SK-N-MC (cell line): ENCODE data around the gene SHB.

ENCODE experiments used
- DNase-seq: peaks from one replicate; pipeline ENCODE4 v3.0.0-alpha.2; 2011; ENCODE audit warnings: low read depth, low spot score
- H3K27ac ChIP-seq: fragments of 200-600 bp; sonication (generic); 2 replicates; pipeline ENCODE4 v1.5.1; 2016; ENCODE audit warnings: mixed run types
- H3K36me3 ChIP-seq: fragments of 200-600 bp; sonication (generic); 2 replicates; pipeline ENCODE4 v1.6.1; 2017; ENCODE audit warnings: antibody characterized with exemption, low read length, mixed read lengths; ENCODE audit not compliant: insufficient read depth
- H3K4me3 ChIP-seq: fragments of 200-600 bp; sonication (generic); 2 replicates; pipeline ENCODE4 v1.5.1; 2016
- H3K9ac ChIP-seq: fragments of 200-600 bp; sonication (generic); 2 replicates; pipeline ENCODE4 v1.8.0; 2017; ENCODE audit warnings: mixed run types, mixed read lengths; ENCODE audit not compliant: insufficient read length
- H3K9me3 ChIP-seq: fragments of 200-600 bp; sonication (generic); 2 replicates; pipeline ENCODE4 v1.6.1; 2017; ENCODE audit warnings: low read depth, mild to moderate bottlenecking, antibody characterized with exemption, low read length, moderate library complexity, mixed read lengths
- EZH2 ChIP-seq: fragments of 200-600 bp; sonication (generic); IDR thresholded peaks from one replicate; pipeline ENCODE4 v1.6.1; 2017; ENCODE audit warnings: antibody characterized with exemption
- FOXP2 ChIP-seq: optimal IDR thresholded peaks from 2 replicates; pipeline ENCODE3; 2011; ENCODE audit warnings: mild to moderate bottlenecking, moderate library complexity; ENCODE audit not compliant: insufficient read depth; ENCODE audit errors: extremely low read length, control extremely low read depth
- POLR2AphosphoS5 ChIP-seq: IDR thresholded peaks from 2 replicates; pipeline ENCODE4 v1.6.1; 2012; ENCODE audit warnings: mild to moderate bottlenecking, low read depth, low read length, borderline replicate concordance

SHB gene

DNA sequence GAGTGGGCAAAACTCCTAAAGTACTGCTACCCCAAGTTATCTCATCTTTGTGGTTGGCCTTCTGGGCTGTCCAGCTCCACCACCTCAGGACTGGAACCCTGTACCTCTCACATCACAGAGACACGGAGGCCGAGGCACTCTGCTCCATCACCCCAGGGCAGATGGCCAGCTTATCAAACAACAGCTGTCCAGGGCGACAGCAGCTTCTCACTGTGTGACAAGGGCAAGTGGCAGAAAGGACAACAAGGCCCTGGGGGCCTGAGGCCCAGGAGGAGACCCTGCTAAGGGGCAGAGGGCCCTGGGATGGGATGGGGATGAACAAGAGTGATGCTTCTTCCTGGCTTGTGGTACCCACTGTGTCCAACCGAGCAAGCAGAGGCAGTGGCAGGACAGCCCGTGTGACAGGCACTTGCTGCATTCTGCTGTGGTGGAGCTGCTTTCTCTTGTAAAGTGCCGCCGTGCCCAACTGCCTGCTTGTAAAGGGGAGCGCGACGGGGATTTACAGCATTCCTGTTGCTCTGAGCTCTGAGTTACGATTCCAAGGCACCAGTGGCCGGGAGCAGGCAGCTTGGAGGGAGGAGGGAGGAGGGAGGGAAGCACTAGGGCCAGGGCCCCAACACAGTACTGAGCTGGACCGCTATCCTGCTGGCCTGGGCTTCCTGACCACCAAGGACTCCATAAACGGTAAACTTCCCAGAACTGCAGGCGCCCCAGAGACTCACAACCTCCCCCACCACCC, 71.2 kb downstream of the SHB start:
- Histone ChIP-seq H3K4me3 (no peak overlapping the region), H3K36me3 (no peaks in the 10 kb centered on the region), H3K9me3 (no peaks in the 10 kb centered on the region), H3K9ac (no peak overlapping the region), H3K27ac (no peak overlapping the region)
- DNase-seq, result no peak
- TF ChIP-seq FOXP2 (no peak), EZH2 (no peak), POLR2AphosphoS5 (no peak)

DNA sequence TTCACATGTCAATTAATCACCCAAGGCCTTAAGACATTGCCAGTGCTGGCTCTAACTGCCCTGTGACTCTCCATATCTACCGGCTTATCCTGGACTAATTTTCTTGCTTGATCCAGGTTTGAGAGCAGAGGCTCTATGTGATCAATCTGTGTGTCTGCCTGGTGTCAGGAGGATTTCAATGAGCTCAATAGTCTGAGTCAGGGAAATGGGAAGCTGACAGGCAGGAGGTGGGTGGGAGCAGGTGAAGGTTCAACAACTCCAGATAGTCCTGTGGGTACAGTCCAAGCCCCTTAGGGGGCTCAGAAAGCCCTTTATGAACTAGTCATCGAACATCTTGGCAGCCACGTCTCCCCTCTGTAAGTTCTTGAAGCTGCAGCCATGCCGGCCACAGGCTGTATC, 72.2 kb downstream of the SHB start:
- DNase-seq, result no peak
- Histone ChIP-seq H3K4me3 (no peak overlapping the region), H3K9ac (no peak overlapping the region), H3K36me3 (no peaks in the 10 kb centered on the region), H3K27ac (peak overlapping the region; percentile 86), H3K9me3 (no peaks in the 10 kb centered on the region)
- no peak for TF ChIP-seq POLR2AphosphoS5
- no peak for TF ChIP-seq FOXP2

DNA sequence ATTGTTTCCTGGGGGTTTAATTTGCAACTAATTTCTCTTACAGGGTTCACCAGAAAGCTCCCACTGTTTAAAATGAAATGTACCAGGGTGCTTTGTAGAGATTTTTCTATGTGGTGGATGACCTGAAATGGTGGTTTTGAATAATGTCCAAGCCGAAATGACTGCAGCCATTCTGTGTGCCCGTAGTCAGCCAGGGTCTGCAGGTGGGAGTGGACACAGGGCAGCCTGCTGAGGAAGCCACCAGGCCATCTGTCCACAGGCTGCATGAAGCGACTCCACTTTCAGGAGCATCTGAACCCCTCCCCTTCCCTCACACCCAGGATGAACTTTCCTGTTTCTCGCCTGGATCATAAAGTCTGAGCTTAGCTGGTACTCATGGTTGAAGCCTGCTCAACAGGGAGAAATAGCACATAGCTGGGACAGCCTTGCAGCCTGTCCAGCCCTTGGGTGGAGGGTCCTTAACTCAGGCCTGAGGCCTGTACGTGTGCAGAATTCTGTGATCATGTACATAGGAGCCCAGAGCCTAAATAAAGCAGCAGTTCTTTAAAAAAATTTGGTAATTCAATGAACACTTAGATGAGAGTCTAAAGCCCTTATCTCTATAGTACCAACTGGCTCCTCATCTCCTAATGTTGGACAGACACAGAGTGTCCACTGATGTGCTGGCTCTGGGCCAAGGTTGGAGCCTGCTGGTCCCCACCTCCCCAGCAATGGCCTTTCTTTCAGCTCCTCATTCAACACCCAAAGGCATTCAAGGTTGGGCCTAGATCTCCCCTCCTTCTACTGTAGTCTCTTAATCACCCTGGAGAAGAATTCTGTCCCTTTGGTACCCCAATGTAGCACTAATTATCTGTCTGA, 72.8 kb downstream of the SHB start:
- Histone ChIP-seq H3K4me3 (no peak overlapping the region), H3K36me3 (0 out of 2 replicates have a peak, but pooled peaks cover under 1% of the 10 kb centered on the region), H3K9me3 (no peaks in the 10 kb centered on the region), H3K9ac (no peak overlapping the region), H3K27ac (peak overlapping the region; percentile 86)
- no peak for DNase-seq
- TF ChIP-seq FOXP2 (no peak), EZH2 (no peak), POLR2AphosphoS5 (no peak)

DNA sequence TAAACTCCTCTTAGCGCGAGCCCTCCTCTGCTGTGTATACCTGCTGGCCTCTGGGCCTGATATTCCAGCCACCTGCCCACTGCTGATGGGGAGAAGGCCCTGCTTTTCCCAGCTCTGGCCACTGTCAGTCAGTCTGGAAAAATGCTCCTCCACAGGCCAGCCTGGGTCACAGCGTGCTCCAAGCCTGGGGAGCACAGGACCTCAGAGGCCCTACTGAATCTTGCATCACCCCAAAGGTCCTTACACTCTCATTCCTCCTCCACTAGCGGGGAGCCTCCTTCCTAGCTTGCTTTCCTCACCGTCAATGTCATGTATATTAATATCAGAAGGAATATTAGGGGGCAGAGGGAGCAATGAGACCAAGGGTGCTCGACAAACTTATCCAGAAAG, 73.7 kb downstream of the SHB start:
- no peak for DNase-seq
- no peak for TF ChIP-seq POLR2AphosphoS5
- TF ChIP-seq FOXP2, result no peak
- no peak for TF ChIP-seq EZH2
- Histone ChIP-seq H3K27ac (peak overlapping the region; percentile 86), H3K4me3 (peak overlapping the region; percentile 55; the same call in 1 of the 2 replicates), H3K9ac (no peak overlapping the region), H3K9me3 (no peaks in the 10 kb centered on the region), H3K36me3 (0 out of 2 replicates have a peak, but pooled peaks cover 4% of the 10 kb centered on the region)

DNA sequence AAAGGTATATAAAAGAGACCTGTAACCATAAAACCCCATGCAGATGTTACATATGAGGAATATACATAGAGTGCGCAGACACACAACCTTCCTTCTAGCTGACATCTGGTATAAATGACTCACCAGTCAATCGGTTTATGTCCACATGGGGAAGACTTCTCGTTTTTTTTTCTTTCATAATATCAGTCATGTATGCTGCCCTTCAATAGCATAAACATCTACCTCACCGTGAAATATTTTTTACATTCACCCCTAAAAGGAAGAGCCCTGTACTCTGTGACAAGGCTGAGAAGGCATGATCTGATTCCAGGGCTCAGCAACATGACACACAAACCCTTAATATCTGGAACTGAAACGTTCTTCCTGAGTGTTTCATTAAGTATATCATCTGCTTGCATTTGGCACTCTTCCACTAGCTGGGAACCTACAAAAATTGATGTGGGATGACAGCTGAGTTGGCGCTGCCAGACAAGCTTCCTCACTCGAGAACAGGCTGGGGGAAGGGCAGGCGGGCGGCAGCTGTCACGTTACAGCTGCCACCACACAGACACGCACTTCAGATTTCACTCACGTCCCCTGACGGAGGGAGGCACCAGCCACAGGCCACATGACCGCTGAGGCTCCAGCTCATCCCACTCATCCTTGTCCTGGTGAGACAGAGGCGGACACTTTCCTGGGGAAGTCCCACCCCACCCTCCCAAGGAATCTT, 74.2 kb downstream of the SHB start:
- TF ChIP-seq EZH2 (no peak), POLR2AphosphoS5 (no peak), FOXP2 (no peak)
- Histone ChIP-seq H3K4me3 (peak overlapping the region; percentile 55), H3K27ac (peak overlapping the region; percentile 86), H3K9ac (peak overlapping the region; percentile 50), H3K36me3 (0 out of 2 replicates have a peak, but pooled peaks cover 4% of the 10 kb centered on the region), H3K9me3 (no peaks in the 10 kb centered on the region)
- peak; percentile 61 for DNase-seq

DNA sequence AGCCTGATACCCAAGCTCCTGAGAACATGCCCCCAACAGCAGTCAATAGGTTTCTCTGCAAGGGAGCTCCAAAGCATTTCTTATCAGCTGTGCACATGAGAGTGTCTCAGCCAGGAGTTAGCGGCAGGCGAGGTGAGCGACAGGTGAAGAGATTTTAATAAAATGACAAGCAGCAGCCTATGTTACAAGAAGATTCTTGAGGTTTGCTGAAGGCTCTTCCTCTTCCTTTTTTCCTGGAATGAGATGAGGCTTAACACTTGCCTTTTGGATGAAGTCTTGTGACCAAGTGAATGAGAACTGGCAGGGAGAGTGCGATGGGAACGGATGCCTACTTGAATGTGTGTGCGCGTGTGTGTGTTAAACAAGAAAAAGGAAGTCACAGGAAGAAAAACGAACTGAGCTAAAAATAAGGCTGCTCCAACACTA, 76.1 kb downstream of the SHB start:
- DNase-seq, result no peak
- Histone ChIP-seq H3K9ac (no peak overlapping the region), H3K36me3 (0 out of 2 replicates have a peak, but pooled peaks cover 4% of the 10 kb centered on the region), H3K9me3 (no peaks in the 10 kb centered on the region), H3K4me3 (no peak overlapping the region), H3K27ac (peak overlapping the region; percentile 74)
- TF ChIP-seq FOXP2 (no peak), EZH2 (no peak), POLR2AphosphoS5 (no peak)

DNA sequence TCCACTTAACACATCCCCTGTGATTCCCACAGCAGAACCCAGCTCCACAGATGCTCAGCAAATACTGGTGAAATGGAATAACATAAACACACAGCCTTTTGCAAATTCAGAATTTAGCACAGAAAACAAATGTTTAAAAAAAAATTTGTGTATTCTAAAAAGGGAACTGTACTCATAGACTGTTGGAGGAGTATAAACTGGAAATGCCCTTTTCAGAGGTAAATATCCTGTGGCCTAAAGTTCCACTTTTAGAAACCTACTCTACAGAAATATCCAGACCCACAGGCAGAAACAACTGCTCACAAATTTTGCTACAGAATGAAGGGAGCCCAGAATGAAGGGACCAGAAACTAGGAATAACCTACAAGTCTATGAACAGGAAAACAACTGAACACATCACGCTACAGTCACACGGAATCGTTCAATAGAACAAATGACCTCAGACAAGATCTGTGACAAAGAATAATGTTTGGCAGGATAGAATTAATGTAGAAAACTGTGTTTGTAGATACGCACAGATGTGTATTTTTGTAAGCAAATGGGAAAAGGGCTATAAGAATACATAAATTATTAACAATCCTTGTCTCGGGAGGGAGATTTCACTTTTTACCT, 78.5 kb downstream of the SHB start:
- DNase-seq, result no peak
- Histone ChIP-seq H3K4me3 (no peak overlapping the region), H3K36me3 (0 out of 2 replicates have a peak, but pooled peaks cover 4% of the 10 kb centered on the region), H3K27ac (peak overlapping the region; percentile 98), H3K9me3 (no peaks in the 10 kb centered on the region), H3K9ac (no peak overlapping the region)
- TF ChIP-seq POLR2AphosphoS5 (no peak), FOXP2 (no peak), EZH2 (no peak)
